KMS-11 (cell line): ENCODE measurements around the gene SEC24D.

Experiments
- H2AFZ ChIP-seq: fragments of 200-600 bp; sonication (generic); 2 replicates; pipeline ENCODE4 v1.6.1; 2016; ENCODE audit warnings: antibody characterized with exemption, mixed run types, low read depth
- H3K27ac ChIP-seq: fragments of 200-600 bp; sonication (generic); 2 replicates; pipeline ENCODE4 v1.6.1; 2016; ENCODE audit warnings: mild to moderate bottlenecking, mixed run types
- H3K27me3 ChIP-seq: fragments of 200-600 bp; sonication (generic); 2 replicates; pipeline ENCODE4 v1.6.1; 2017; ENCODE audit warnings: mild to moderate bottlenecking, low read depth, mixed run types, moderate library complexity; ENCODE audit not compliant: insufficient read depth
- H3K36me3 ChIP-seq: fragments of 200-600 bp; sonication (generic); 2 replicates; pipeline ENCODE4 v1.6.1; 2017; ENCODE audit warnings: mild to moderate bottlenecking, mixed run types; ENCODE audit not compliant: insufficient read depth
- H3K4me1 ChIP-seq: fragments of 200-600 bp; sonication (generic); 2 replicates; pipeline ENCODE4 v1.6.1; 2016; ENCODE audit warnings: mild to moderate bottlenecking, low read depth, mixed run types; ENCODE audit not compliant: poor library complexity, severe bottlenecking
- H3K4me2 ChIP-seq: fragments of 200-600 bp; sonication (generic); 2 replicates; pipeline ENCODE4 v1.7.0; 2016; ENCODE audit warnings: mild to moderate bottlenecking, mixed run types
- H3K4me3 ChIP-seq: fragments of 200-600 bp; sonication (generic); IDR thresholded peaks from 2 replicates; pipeline ENCODE4 v1.6.1; 2017; ENCODE audit warnings: low read depth, low read length, mixed read lengths; ENCODE audit not compliant: insufficient read depth
- H3K79me2 ChIP-seq: fragments of 200-600 bp; sonication (generic); 2 replicates; pipeline ENCODE4 v1.6.1; 2016; ENCODE audit warnings: low read depth, mixed run types; ENCODE audit not compliant: insufficient read depth
- H3K9ac ChIP-seq: fragments of 200-600 bp; sonication (generic); 2 replicates; pipeline ENCODE4 v1.6.1; 2016; ENCODE audit warnings: mild to moderate bottlenecking, mixed run types
- H4K20me1 ChIP-seq: fragments of 200-600 bp; sonication (generic); 2 replicates; pipeline ENCODE4 v1.6.1; 2016; ENCODE audit warnings: mild to moderate bottlenecking, mixed run types; ENCODE audit not compliant: insufficient read depth
- TF ChIP-seq, protein P1 (sequence below): fragments of 200-600 bp; sonication (generic); conservative IDR thresholded peaks from 2 replicates; pipeline ENCODE4 v1.6.1; 2017; ENCODE audit warnings: low read depth, mild to moderate bottlenecking, antibody characterized with exemption, low read length, moderate library complexity, mixed read lengths

SEC24D gene

GRCh38 chr4:118867311-118868067 is 31.6 kb upstream of the SEC24D start:
- Histone ChIP-seq H3K9ac (no peak overlapping the region), H3K4me1 (peaks cover 8% of the 10 kb centered on the region), H3K27ac (no peak overlapping the region), H3K36me3 (no peaks in the 10 kb centered on the region), H4K20me1 (no peaks in the 10 kb centered on the region), H3K27me3 (no peaks in the 10 kb centered on the region), H3K4me3 (no peak overlapping the region), H3K79me2 (no peaks in the 10 kb centered on the region), H2AFZ (no peak overlapping the region), H3K4me2 (no peak overlapping the region)
- TF ChIP-seq, protein P1, sequence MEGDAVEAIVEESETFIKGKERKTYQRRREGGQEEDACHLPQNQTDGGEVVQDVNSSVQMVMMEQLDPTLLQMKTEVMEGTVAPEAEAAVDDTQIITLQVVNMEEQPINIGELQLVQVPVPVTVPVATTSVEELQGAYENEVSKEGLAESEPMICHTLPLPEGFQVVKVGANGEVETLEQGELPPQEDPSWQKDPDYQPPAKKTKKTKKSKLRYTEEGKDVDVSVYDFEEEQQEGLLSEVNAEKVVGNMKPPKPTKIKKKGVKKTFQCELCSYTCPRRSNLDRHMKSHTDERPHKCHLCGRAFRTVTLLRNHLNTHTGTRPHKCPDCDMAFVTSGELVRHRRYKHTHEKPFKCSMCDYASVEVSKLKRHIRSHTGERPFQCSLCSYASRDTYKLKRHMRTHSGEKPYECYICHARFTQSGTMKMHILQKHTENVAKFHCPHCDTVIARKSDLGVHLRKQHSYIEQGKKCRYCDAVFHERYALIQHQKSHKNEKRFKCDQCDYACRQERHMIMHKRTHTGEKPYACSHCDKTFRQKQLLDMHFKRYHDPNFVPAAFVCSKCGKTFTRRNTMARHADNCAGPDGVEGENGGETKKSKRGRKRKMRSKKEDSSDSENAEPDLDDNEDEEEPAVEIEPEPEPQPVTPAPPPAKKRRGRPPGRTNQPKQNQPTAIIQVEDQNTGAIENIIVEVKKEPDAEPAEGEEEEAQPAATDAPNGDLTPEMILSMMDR: no peak

DNA sequence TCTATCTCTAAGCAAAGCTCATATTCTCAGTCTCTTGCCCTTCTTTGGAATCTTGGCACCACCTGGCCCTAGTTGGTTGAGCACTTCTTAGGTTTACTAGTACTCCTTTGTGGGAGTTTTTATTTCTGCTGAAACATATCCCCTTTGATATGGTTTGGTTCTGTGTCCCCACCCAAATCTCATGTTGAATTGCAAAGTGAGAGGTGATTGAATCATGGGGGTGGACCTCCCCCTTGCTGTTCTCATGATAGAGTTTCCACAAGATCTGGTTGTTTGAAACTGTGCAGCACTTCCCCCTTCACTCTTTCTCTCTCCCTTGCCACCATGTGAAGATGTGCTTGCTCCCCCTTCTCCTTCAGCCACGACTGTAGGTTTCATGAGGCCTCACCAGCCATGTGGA is 30.5 kb upstream of the SEC24D start:
- Histone ChIP-seq H3K27ac (no peak overlapping the region), H3K4me3 (no peak overlapping the region), H4K20me1 (no peaks in the 10 kb centered on the region), H2AFZ (no peak overlapping the region), H3K9ac (no peak overlapping the region), H3K79me2 (no peaks in the 10 kb centered on the region), H3K27me3 (no peaks in the 10 kb centered on the region), H3K4me2 (no peak overlapping the region), H3K36me3 (no peaks in the 10 kb centered on the region), H3K4me1 (peaks cover 8% of the 10 kb centered on the region)
- TF ChIP-seq, protein P1: no peak

GRCh38 chr4:118865091-118865708 is 29.3 kb upstream of the SEC24D start:
- no peaks in the 10 kb centered on the region for H3K36me3 ChIP-seq
- H3K79me2 ChIP-seq: no peaks in the 10 kb centered on the region
- peak overlapping the region; percentile 53; the same call in 1 of the 2 replicates for H2AFZ ChIP-seq
- no peak overlapping the region for H3K9ac ChIP-seq
- H3K27me3 ChIP-seq: no peaks in the 10 kb centered on the region
- H4K20me1 ChIP-seq: no peaks in the 10 kb centered on the region
- H3K4me2 ChIP-seq: peak overlapping the region; percentile 41; the same call in 1 of the 2 replicates
- peaks cover 8% of the 10 kb centered on the region for H3K4me1 ChIP-seq
- TF ChIP-seq, protein P1: peak; percentile 77
- H3K4me3 ChIP-seq: no peak overlapping the region
- H3K27ac ChIP-seq: no peak overlapping the region

GRCh38 chr4:118858779-118859178 is 22.9 kb upstream of the SEC24D start:
- no peak overlapping the region for H3K9ac ChIP-seq
- TF ChIP-seq, protein P1: no peak

More at GRCh38 chr4:118858779-118859178, 22.9 kb upstream of the SEC24D start:
- no peak overlapping the region for H3K4me2 ChIP-seq
- no peak overlapping the region for H3K4me3 ChIP-seq
- no peak overlapping the region for H3K27ac ChIP-seq
- no peaks in the 10 kb centered on the region for H3K36me3 ChIP-seq
- H3K79me2 ChIP-seq: no peaks in the 10 kb centered on the region
- no peaks in the 10 kb centered on the region for H3K27me3 ChIP-seq
- no peaks in the 10 kb centered on the region for H3K4me1 ChIP-seq
- no peak overlapping the region for H2AFZ ChIP-seq
- H4K20me1 ChIP-seq: no peaks in the 10 kb centered on the region
